ENCODE measurements around the gene SH3BGR. TPM values are rescaled to one million over a fixed set of nuclear protein-coding genes. Genes with fewer than 3 reads are reported as not detected.

SH3BGR gene
- total RNA-seq, 1 donor: 1.4 TPM

- H3K27ac ChIP-seq (ENCODE audit: low read depth, low read length): no peak overlapping the region
- H3K79me2 ChIP-seq (ENCODE audit: insufficient read depth, low read length): no peaks in the 10 kb centered on the region
- no peaks in the 10 kb centered on the region for H3K4me1 ChIP-seq (ENCODE audit: insufficient read depth, low read length)
- no peak overlapping the region for H3K4me3 ChIP-seq (ENCODE audit: insufficient read depth, low read length)
- peaks cover 3% of the 10 kb centered on the region for H3K27me3 ChIP-seq (ENCODE audit: insufficient read depth, low read length)
- TF ChIP-seq CTCF (IDR thresholded peaks at IDR 0.05; ENCODE audit: extremely low read depth, low read depth, low read length): no peak
- no peaks in the 10 kb centered on the region for H3K36me3 ChIP-seq (ENCODE audit: insufficient read depth, low read length)
- no peak overlapping the region for H2AFZ ChIP-seq (ENCODE audit: low read length)
- H3K9me3 ChIP-seq (ENCODE audit: low read depth, low read length): no peaks in the 10 kb centered on the region
- DNase-seq (ENCODE audit: insufficient read length, low spot score, missing footprints): no peak
- no peak overlapping the region for H3K4me2 ChIP-seq (ENCODE audit: insufficient read depth, low read length)
- H4K20me1 ChIP-seq (ENCODE audit: insufficient read depth, low read length): no peaks in the 10 kb centered on the region
These were observed 58.5 kb downstream of the SH3BGR start for GRCh38 chr21:39510240-39510639.

- H3K4me2 ChIP-seq (ENCODE audit: insufficient read depth, low read length): no peak overlapping the region
- H4K20me1 ChIP-seq (ENCODE audit: insufficient read depth, low read length): no peaks in the 10 kb centered on the region
- no peak for DNase-seq (ENCODE audit: insufficient read length, low spot score, missing footprints)
- H3K27ac ChIP-seq (ENCODE audit: low read depth, low read length): no peak overlapping the region
- no peak overlapping the region for H3K4me3 ChIP-seq (ENCODE audit: insufficient read depth, low read length)
- TF ChIP-seq CTCF (IDR thresholded peaks at IDR 0.05; ENCODE audit: extremely low read depth, low read depth, low read length): no peak
- no peaks in the 10 kb centered on the region for H3K79me2 ChIP-seq (ENCODE audit: insufficient read depth, low read length)
- peaks cover 3% of the 10 kb centered on the region for H3K27me3 ChIP-seq (ENCODE audit: insufficient read depth, low read length)
- no peak overlapping the region for H2AFZ ChIP-seq (ENCODE audit: low read length)
- no peaks in the 10 kb centered on the region for H3K9me3 ChIP-seq (ENCODE audit: low read depth, low read length)
- H3K36me3 ChIP-seq (ENCODE audit: insufficient read depth, low read length): no peaks in the 10 kb centered on the region
- no peaks in the 10 kb centered on the region for H3K4me1 ChIP-seq (ENCODE audit: insufficient read depth, low read length)
These were observed 59.3 kb downstream of the SH3BGR start for GRCh38 chr21:39511102-39511501.

- Histone ChIP-seq H3K27ac (ENCODE audit: low read depth, low read length) (no peak overlapping the region), H4K20me1 (ENCODE audit: insufficient read depth, low read length) (no peaks in the 10 kb centered on the region), H2AFZ (ENCODE audit: low read length) (no peak overlapping the region), H3K27me3 (ENCODE audit: insufficient read depth, low read length) (peaks cover 3% of the 10 kb centered on the region), H3K9me3 (ENCODE audit: low read depth, low read length) (no peaks in the 10 kb centered on the region), H3K4me2 (ENCODE audit: insufficient read depth, low read length) (no peak overlapping the region), H3K4me1 (ENCODE audit: insufficient read depth, low read length) (no peaks in the 10 kb centered on the region), H3K36me3 (ENCODE audit: insufficient read depth, low read length) (no peaks in the 10 kb centered on the region), H3K79me2 (ENCODE audit: insufficient read depth, low read length) (no peaks in the 10 kb centered on the region), H3K4me3 (ENCODE audit: insufficient read depth, low read length) (no peak overlapping the region)
- no peak for DNase-seq (ENCODE audit: insufficient read length, low spot score, missing footprints)
- no peak for TF ChIP-seq CTCF (IDR thresholded peaks at IDR 0.05; ENCODE audit: extremely low read depth, low read depth, low read length)
These were observed 62.0 kb downstream of the SH3BGR start for GRCh38 chr21:39513735-39514134.

- H3K27me3 ChIP-seq (ENCODE audit: insufficient read depth, low read length): peaks cover 3% of the 10 kb centered on the region
- no peak for TF ChIP-seq CTCF (IDR thresholded peaks at IDR 0.05; ENCODE audit: extremely low read depth, low read depth, low read length)
These were observed 64.1 kb downstream of the SH3BGR start for GRCh38 chr21:39515684-39516472.

More at GRCh38 chr21:39515684-39516472, 64.1 kb downstream of the SH3BGR start:
- no peak for DNase-seq (ENCODE audit: insufficient read length, low spot score, missing footprints)
- Histone ChIP-seq H2AFZ (ENCODE audit: low read length) (no peak overlapping the region), H3K36me3 (ENCODE audit: insufficient read depth, low read length) (no peaks in the 10 kb centered on the region), H4K20me1 (ENCODE audit: insufficient read depth, low read length) (no peaks in the 10 kb centered on the region), H3K79me2 (ENCODE audit: insufficient read depth, low read length) (no peaks in the 10 kb centered on the region), H3K27ac (ENCODE audit: low read depth, low read length) (no peak overlapping the region), H3K4me3 (ENCODE audit: insufficient read depth, low read length) (no peak overlapping the region), H3K4me1 (ENCODE audit: insufficient read depth, low read length) (no peaks in the 10 kb centered on the region), H3K9me3 (ENCODE audit: low read depth, low read length) (no peaks in the 10 kb centered on the region), H3K4me2 (ENCODE audit: insufficient read depth, low read length) (no peak overlapping the region)
